GM23338 (cell line): ENCODE measurements around the gene ITCH. TPM values are rescaled to one million over a fixed set of nuclear protein-coding genes. Genes with fewer than 3 reads are reported as not detected.

Experiments
- ATAC-seq: fragments of 200-7000 bp; cut with Tn5 transposase; 3 replicates; pipeline ENCODE4 v1.9.1; 2020
- DNase-seq: peaks from one replicate; pipeline ENCODE4 v3.0.0-alpha.2; 2015; ENCODE audit warnings: low spot score
- H2AFZ ChIP-seq: fragments of 200-600 bp; sonication (generic); 2 replicates; pipeline ENCODE4 v1.8.0; 2016; ENCODE audit warnings: antibody characterized with exemption, mild to moderate bottlenecking, moderate library complexity
- H3F3A ChIP-seq: fragments of 200-600 bp; sonication (generic); replicated peaks from 2 replicates; pipeline ENCODE4 v1.8.0; 2017; ENCODE audit warnings: antibody characterized with exemption, mixed run types, low read depth
- H3K27ac ChIP-seq: fragments of 200-600 bp; sonication (generic); 2 replicates; pipeline ENCODE4 v1.6.1; 2016; ENCODE audit warnings: low read depth
- H3K27me3 ChIP-seq: fragments of 200-600 bp; sonication (generic); 2 replicates; pipeline ENCODE4 v1.8.0; 2016; ENCODE audit warnings: mild to moderate bottlenecking, mixed run types, moderate library complexity; ENCODE audit not compliant: insufficient read depth
- H3K36me3 ChIP-seq: fragments of 200-600 bp; sonication (generic); 2 replicates; pipeline ENCODE4 v1.8.0; 2016; ENCODE audit warnings: mild to moderate bottlenecking; ENCODE audit not compliant: insufficient read depth
- H3K4me1 ChIP-seq: fragments of 200-600 bp; sonication (generic); 2 replicates; pipeline ENCODE4 v1.8.0; 2016; ENCODE audit warnings: mild to moderate bottlenecking, moderate library complexity; ENCODE audit not compliant: insufficient read depth
- H3K4me2 ChIP-seq: fragments of 200-600 bp; sonication (generic); 2 replicates; pipeline ENCODE4 v1.7.1; 2017; ENCODE audit warnings: mixed run types
- H3K4me3 ChIP-seq: fragments of 200-600 bp; sonication (generic); 2 replicates; pipeline ENCODE4 v1.6.1; 2016; ENCODE audit warnings: mixed run types
- H3K79me2 ChIP-seq: fragments of 200-600 bp; sonication (generic); replicated peaks from 2 replicates; pipeline ENCODE4 v1.8.0; 2017; ENCODE audit warnings: mild to moderate bottlenecking; ENCODE audit not compliant: insufficient read depth
- H3K9me2 ChIP-seq: fragments of 200-600 bp; sonication (generic); 2 replicates; pipeline ENCODE4 v1.8.0; 2017; ENCODE audit not compliant: insufficient read depth
- H4K20me1 ChIP-seq: fragments of 200-600 bp; sonication (generic); replicated peaks from 2 replicates; pipeline ENCODE4 v1.8.0; 2017; ENCODE audit warnings: mild to moderate bottlenecking; ENCODE audit not compliant: insufficient read depth
- H3K27ac Mint-ChIP-seq: 2 replicates; pipeline ENCODE4 v1.8.0; 2020; ENCODE audit warnings: inconsistent platforms, mild to moderate bottlenecking, moderate library complexity, mixed read lengths
- H3K27me3 Mint-ChIP-seq: 3 replicates; pipeline ENCODE4 v1.8.0; 2022; ENCODE audit warnings: low read depth, mild to moderate bottlenecking, moderate library complexity, mixed read lengths, inconsistent platforms; ENCODE audit not compliant: insufficient read depth, poor library complexity
- H3K36me3 Mint-ChIP-seq: 3 replicates; pipeline ENCODE4 v1.8.0; 2021; ENCODE audit warnings: low read depth, mild to moderate bottlenecking, inconsistent platforms, moderate library complexity, mixed read lengths
- H3K4me1 Mint-ChIP-seq: 3 replicates; pipeline ENCODE4 v1.8.0; 2020; ENCODE audit warnings: mild to moderate bottlenecking, inconsistent platforms, mixed read lengths
- H3K4me3 Mint-ChIP-seq: 3 replicates; pipeline ENCODE4 v1.8.0; 2021; ENCODE audit warnings: moderate library complexity, mild to moderate bottlenecking, inconsistent platforms, mixed read lengths
- H3K9me3 Mint-ChIP-seq: 3 replicates; pipeline ENCODE4 v1.8.0; 2020; ENCODE audit warnings: moderate library complexity, mild to moderate bottlenecking, inconsistent platforms, mixed read lengths
- CREB1 ChIP-seq: fragments of 250-450 bp; sonication (Bioruptor Pico); IDR thresholded peaks from 2 replicates; pipeline ENCODE4 v1.5.0; 2020; ENCODE audit warnings: low read depth, mild to moderate bottlenecking, moderate library complexity
- JUNB ChIP-seq: IDR thresholded peaks from one replicate; pipeline ENCODE4 v1.6.1; 2016; ENCODE audit warnings: antibody characterized with exemption; ENCODE audit not compliant: unreplicated experiment
- ZNF114 ChIP-seq: fragments of 250-450 bp; sonication (Bioruptor Pico); IDR thresholded peaks from 2 replicates; pipeline ENCODE4 v1.5.0; 2020; ENCODE audit warnings: mild to moderate bottlenecking, moderate library complexity
- ZNF331 ChIP-seq: fragments of 250-450 bp; sonication (Bioruptor Pico); IDR thresholded peaks from 2 replicates; pipeline ENCODE4 v1.5.0; 2020; ENCODE audit warnings: low read depth, mild to moderate bottlenecking, moderate library complexity
- polyA plus RNA-seq: library from polyadenylated mRNA; unstranded; fragments of >200 nt; fragmentation: Nextera tagmentation; extraction: Ambion mirVana; gene quantifications from 2 replicates; pipeline ENCODE4 v1.2.1, GENCODE V29; 2016
- total RNA-seq: library from RNA; depleted of rRNA; stranded (reverse); fragments of >200 nt; shearing (Covaris generic); gene quantifications from 2 replicates; pipeline ENCODE4 v1.2.3, GENCODE V29; 2014
- TF ChIP-seq, protein P1 (sequence below): fragments of 250-450 bp; sonication (Bioruptor Pico); IDR thresholded peaks from 2 replicates; pipeline ENCODE4 v1.5.0; 2020; ENCODE audit warnings: mild to moderate bottlenecking, moderate library complexity

The ITCH gene
- total and polyA plus RNA-seq, 2 experiments from 2014 or later = 16.4 to 31.6 TPM

DNA sequence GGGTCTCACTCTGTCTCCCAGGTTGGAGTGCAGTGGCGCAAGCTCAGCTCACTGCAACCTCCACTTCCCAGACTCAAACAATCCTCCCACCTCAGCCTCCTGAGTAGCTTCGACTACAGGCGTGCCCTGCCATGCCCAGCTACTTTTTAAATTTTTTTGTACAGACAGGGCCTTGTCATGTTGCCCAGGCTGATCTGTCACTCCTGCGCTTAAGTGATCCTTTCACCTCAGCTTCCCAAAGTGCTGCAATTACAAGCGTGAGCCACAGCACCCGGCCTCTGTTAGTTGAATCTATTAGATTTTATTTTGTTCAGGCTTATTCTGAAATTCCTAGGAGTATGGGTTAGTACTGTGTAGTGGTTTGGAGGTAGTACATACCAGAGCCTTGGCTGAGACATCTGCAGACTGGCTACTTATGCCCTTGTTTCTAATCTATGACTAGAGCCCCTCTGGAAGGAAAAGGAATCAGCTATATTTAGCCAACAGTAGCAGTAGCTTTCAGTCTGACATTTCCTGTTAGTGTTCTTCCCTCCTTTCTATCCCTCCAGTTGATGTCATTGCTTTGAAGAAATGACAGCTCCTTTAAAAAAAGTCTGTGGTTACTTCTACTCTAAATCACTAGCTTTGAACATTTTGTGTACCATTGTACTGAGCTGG lies 74.4 kb downstream of the ITCH start:
- H3K4me3 Mint-ChIP-seq = no peak overlapping the region
- H3K27me3 Mint-ChIP-seq = peaks cover 2% of the 10 kb centered on the region
- no peak for ATAC-seq
- DNase-seq = no peak
- H3K79me2 ChIP-seq = no peaks in the 10 kb centered on the region; the same call in 1 of the 2 replicates
- TF ChIP-seq CREB1 (CRISPR knock-in tag) = no peak
- no peak for TF ChIP-seq ZNF114
- TF ChIP-seq, protein P1, sequence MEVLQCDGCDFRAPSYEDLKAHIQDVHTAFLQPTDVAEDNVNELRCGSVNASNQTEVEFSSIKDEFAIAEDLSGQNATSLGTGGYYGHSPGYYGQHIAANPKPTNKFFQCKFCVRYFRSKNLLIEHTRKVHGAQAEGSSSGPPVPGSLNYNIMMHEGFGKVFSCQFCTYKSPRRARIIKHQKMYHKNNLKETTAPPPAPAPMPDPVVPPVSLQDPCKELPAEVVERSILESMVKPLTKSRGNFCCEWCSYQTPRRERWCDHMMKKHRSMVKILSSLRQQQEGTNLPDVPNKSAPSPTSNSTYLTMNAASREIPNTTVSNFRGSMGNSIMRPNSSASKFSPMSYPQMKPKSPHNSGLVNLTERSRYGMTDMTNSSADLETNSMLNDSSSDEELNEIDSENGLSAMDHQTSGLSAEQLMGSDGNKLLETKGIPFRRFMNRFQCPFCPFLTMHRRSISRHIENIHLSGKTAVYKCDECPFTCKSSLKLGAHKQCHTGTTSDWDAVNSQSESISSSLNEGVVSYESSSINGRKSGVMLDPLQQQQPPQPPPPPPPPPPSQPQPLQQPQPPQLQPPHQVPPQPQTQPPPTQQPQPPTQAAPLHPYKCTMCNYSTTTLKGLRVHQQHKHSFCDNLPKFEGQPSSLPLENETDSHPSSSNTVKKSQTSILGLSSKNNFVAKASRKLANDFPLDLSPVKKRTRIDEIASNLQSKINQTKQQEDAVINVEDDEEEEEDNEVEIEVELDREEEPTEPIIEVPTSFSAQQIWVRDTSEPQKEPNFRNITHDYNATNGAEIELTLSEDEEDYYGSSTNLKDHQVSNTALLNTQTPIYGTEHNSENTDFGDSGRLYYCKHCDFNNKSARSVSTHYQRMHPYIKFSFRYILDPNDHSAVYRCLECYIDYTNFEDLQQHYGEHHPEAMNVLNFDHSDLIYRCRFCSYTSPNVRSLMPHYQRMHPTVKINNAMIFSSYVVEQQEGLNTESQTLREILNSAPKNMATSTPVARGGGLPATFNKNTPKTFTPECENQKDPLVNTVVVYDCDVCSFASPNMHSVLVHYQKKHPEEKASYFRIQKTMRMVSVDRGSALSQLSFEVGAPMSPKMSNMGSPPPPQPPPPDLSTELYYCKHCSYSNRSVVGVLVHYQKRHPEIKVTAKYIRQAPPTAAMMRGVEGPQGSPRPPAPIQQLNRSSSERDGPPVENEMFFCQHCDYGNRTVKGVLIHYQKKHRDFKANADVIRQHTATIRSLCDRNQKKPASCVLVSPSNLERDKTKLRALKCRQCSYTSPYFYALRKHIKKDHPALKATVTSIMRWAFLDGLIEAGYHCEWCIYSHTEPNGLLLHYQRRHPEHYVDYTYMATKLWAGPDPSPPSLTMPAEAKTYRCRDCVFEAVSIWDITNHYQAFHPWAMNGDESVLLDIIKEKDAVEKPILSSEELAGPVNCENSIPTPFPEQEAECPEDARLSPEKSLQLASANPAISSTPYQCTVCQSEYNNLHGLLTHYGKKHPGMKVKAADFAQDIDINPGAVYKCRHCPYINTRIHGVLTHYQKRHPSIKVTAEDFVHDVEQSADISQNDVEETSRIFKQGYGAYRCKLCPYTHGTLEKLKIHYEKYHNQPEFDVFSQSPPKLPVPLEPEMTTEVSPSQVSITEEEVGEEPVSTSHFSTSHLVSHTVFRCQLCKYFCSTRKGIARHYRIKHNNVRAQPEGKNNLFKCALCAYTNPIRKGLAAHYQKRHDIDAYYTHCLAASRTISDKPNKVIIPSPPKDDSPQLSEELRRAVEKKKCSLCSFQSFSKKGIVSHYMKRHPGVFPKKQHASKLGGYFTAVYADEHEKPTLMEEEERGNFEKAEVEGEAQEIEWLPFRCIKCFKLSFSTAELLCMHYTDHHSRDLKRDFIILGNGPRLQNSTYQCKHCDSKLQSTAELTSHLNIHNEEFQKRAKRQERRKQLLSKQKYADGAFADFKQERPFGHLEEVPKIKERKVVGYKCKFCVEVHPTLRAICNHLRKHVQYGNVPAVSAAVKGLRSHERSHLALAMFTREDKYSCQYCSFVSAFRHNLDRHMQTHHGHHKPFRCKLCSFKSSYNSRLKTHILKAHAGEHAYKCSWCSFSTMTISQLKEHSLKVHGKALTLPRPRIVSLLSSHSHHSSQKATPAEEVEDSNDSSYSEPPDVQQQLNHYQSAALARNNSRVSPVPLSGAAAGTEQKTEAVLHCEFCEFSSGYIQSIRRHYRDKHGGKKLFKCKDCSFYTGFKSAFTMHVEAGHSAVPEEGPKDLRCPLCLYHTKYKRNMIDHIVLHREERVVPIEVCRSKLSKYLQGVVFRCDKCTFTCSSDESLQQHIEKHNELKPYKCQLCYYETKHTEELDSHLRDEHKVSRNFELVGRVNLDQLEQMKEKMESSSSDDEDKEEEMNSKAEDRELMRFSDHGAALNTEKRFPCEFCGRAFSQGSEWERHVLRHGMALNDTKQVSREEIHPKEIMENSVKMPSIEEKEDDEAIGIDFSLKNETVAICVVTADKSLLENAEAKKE (CRISPR knock-in tag) = no peak
- no peaks in the 10 kb centered on the region for H3K4me1 Mint-ChIP-seq
- H3F3A ChIP-seq = no peaks in the 10 kb centered on the region
- H3K4me1 ChIP-seq = no peaks in the 10 kb centered on the region
- H3K27me3 ChIP-seq = no peaks in the 10 kb centered on the region
- no peak overlapping the region for H3K27ac Mint-ChIP-seq
- no peak overlapping the region for H2AFZ ChIP-seq
- no peaks in the 10 kb centered on the region for H3K9me2 ChIP-seq
- H4K20me1 ChIP-seq = peaks cover 12% of the 10 kb centered on the region; the same call in 1 of the 2 replicates
- no peaks in the 10 kb centered on the region for H3K9me3 Mint-ChIP-seq
- H3K36me3 Mint-ChIP-seq = peaks cover 32% of the 10 kb centered on the region; the same call in 2 of the 3 replicates
- H3K36me3 ChIP-seq = peaks cover 38% of the 10 kb centered on the region
- H3K4me3 ChIP-seq = no peak overlapping the region
- no peak overlapping the region for H3K27ac ChIP-seq
- H3K4me2 ChIP-seq = no peak overlapping the region

DNA sequence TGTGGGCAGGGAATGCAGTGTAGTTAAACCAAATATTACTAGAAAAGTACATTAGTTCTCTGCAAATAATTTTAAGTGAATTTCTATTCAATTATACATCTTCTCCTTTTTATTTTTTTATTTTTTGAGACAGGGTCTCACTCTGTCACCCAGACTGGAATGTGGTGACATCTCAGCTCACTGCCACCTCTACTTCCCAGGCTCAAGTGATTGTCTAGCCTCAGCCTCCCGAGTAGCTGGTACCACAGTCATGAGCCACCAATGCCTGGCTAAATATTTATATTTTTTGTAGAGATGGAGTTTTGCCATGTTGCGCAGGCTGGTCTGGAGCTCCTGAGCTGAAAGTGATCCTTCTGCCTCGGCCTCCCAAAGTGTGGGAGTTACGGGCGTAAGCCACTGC lies 76.1 kb downstream of the ITCH start:
- Histone ChIP-seq H3K4me1 (no peaks in the 10 kb centered on the region), H3K4me2 (no peak overlapping the region), H2AFZ (no peak overlapping the region), H3F3A (no peaks in the 10 kb centered on the region), H3K79me2 (no peaks in the 10 kb centered on the region; the same call in 1 of the 2 replicates), H3K4me3 (no peak overlapping the region), H4K20me1 (peaks cover 12% of the 10 kb centered on the region; the same call in 1 of the 2 replicates), H3K27me3 (no peaks in the 10 kb centered on the region), H3K36me3 (peaks cover 48% of the 10 kb centered on the region), H3K9me2 (no peaks in the 10 kb centered on the region), H3K27ac (no peak overlapping the region)
- peaks cover 2% of the 10 kb centered on the region for H3K27me3 Mint-ChIP-seq
- no peak overlapping the region for H3K27ac Mint-ChIP-seq
- no peaks in the 10 kb centered on the region for H3K4me1 Mint-ChIP-seq
- peaks cover 38% of the 10 kb centered on the region; the same call in 2 of the 3 replicates for H3K36me3 Mint-ChIP-seq
- no peak overlapping the region for H3K4me3 Mint-ChIP-seq
- no peaks in the 10 kb centered on the region for H3K9me3 Mint-ChIP-seq
- ATAC-seq (no peak), DNase-seq (no peak)
- TF ChIP-seq CREB1 (CRISPR knock-in tag) = no peak
- TF ChIP-seq, protein P1 (CRISPR knock-in tag) = no peak
- TF ChIP-seq ZNF331 (CRISPR knock-in tag) = no peak
- no peak for TF ChIP-seq JUNB
- no peak for TF ChIP-seq ZNF114
